H1 (cell line): ENCODE measurements around the gene PPFIA2. TPM values are rescaled to one million over a fixed set of nuclear protein-coding genes. Genes with fewer than 3 reads are reported as not detected.

Experiments
- CTCF ChIA-PET: fragments of 300-600 bp; sonication (Branson Sonifier 250); formaldehyde crosslinking; loops from one replicate; lab custom pipeline; 2021; ENCODE audit not compliant: partially characterized antibody; lab: Charles Lee
- POLR2A ChIA-PET: fragments of 300-600 bp; sonication (Branson Sonifier 250); formaldehyde crosslinking; loops from one replicate; lab custom pipeline; 2021; ENCODE audit warnings: inconsistent platforms; ENCODE audit not compliant: partially characterized antibody; lab: Charles Lee
- DNase-seq, 2 experiments: peaks; one replicate each; pipeline versions ENCODE4 v3.0.0 to v3.0.0-alpha.2; 2010 to 2022; ENCODE audit warnings: low spot score in 2 of 2, low read depth in 1 of 2, mixed read lengths in 1 of 2
- FAIRE-seq: peaks from 2 replicates; lab custom pipeline; 2011; peaks lifted over from hg19 to GRCh38; lab: Jason Lieb, UNC
- H2AFZ ChIP-seq: 2 replicates; pipeline ENCODE4 v1.8.1; 2012; ENCODE audit warnings: low read length, inconsistent platforms
- H2AK5ac ChIP-seq: 2 replicates; pipeline ENCODE4 v1.6.1; 2013; ENCODE audit warnings: low read depth, low read length
- H2BK120ac ChIP-seq: replicated peaks from 2 replicates; pipeline ENCODE3; 2013; ENCODE audit warnings: low read depth, low read length, inconsistent platforms
- H2BK12ac ChIP-seq: 2 replicates; pipeline ENCODE4 v1.6.1; 2013; ENCODE audit warnings: low read depth, low read length
- H2BK15ac ChIP-seq: 2 replicates; pipeline ENCODE4 v1.6.1; 2013; ENCODE audit warnings: low read length
- H2BK20ac ChIP-seq: 2 replicates; pipeline ENCODE4 v1.6.1; 2013; ENCODE audit warnings: low read length
- H2BK5ac ChIP-seq: 2 replicates; pipeline ENCODE4 v1.6.1; 2013; ENCODE audit warnings: low read depth, low read length
- H3K14ac ChIP-seq: 2 replicates; pipeline ENCODE4 v1.6.1; 2013; ENCODE audit warnings: inconsistent platforms; ENCODE audit not compliant: insufficient read length
- H3K18ac ChIP-seq: 2 replicates; pipeline ENCODE4 v1.6.1; 2013; ENCODE audit warnings: low read length; ENCODE audit errors: extremely low read depth
- H3K23ac ChIP-seq: 2 replicates; pipeline ENCODE4 v1.6.1; 2013; ENCODE audit warnings: inconsistent platforms; ENCODE audit not compliant: insufficient read length
- H3K23me2 ChIP-seq: 2 replicates; pipeline ENCODE4 v1.6.1; 2013; ENCODE audit warnings: low read depth, low read length
- H3K27ac ChIP-seq: 2 replicates; pipeline ENCODE4 v1.6.1; 2011; ENCODE audit warnings: low read depth, low read length, inconsistent platforms
- H3K27me3 ChIP-seq, 4 experiments: replicated peaks in 1 of 4; 1 replicate in 1 of 4; 2 replicates in 3 of 4; pipeline versions ENCODE4 v1.6.1 to v1.8.1; 2011 to 2013; ENCODE audit warnings: low read length in 3 of 4, mild to moderate bottlenecking in 3 of 4, inconsistent platforms in 2 of 4, mixed read lengths in 2 of 4, moderate library complexity in 1 of 4; ENCODE audit not compliant: control insufficient read depth in 3 of 4, insufficient read depth in 3 of 4; ENCODE audit errors: extremely low read depth in 1 of 4
- H3K36me3 ChIP-seq, 4 experiments: 2 replicates each; pipeline versions ENCODE4 v1.6.1 to v1.8.1; 2011 to 2013; ENCODE audit warnings: mild to moderate bottlenecking in 4 of 4, low read length in 3 of 4, moderate library complexity in 2 of 4, control low read depth in 1 of 4, inconsistent platforms in 1 of 4; ENCODE audit not compliant: insufficient read depth in 4 of 4, control insufficient read depth in 2 of 4
- H3K4ac ChIP-seq: replicated peaks from 2 replicates; pipeline ENCODE3; 2013; ENCODE audit warnings: low read length, low read depth, mixed read lengths, inconsistent platforms; ENCODE audit not compliant: insufficient read length
- H3K4me1 ChIP-seq, 4 experiments: replicated peaks in 1 of 4; 1 replicate in 1 of 4; 2 replicates in 3 of 4; pipeline versions ENCODE4 v1.6.1 to v1.8.1; 2011 to 2013; ENCODE audit warnings: low read length in 3 of 4, inconsistent platforms in 2 of 4, mixed read lengths in 1 of 4; ENCODE audit not compliant: insufficient read depth in 4 of 4, control insufficient read depth in 3 of 4
- H3K4me2 ChIP-seq, 2 experiments: 2 replicates each; pipeline versions ENCODE4 v1.6.1 to v1.8.1; 2011 to 2013; ENCODE audit warnings: low read depth in 2 of 2, low read length in 2 of 2, control low read depth in 1 of 2, inconsistent platforms in 1 of 2, mild to moderate bottlenecking in 1 of 2; ENCODE audit not compliant: insufficient read depth in 1 of 2
- H3K4me3 ChIP-seq, 4 experiments: fragments of 200-600, 300-600 bp in 1 of 4; sonication (generic), shearing (Covaris generic), sonication (Bioruptor Twin) in 1 of 4; 2 replicates each; pipeline versions ENCODE4 v1.5.1 to v1.8.1; 2011 to 2016; ENCODE audit warnings: low read length in 4 of 4, low read depth in 3 of 4, control low read depth in 2 of 4, inconsistent platforms in 2 of 4, mild to moderate bottlenecking in 2 of 4, mixed read lengths in 1 of 4, moderate library complexity in 1 of 4; ENCODE audit not compliant: insufficient read depth in 2 of 4; ENCODE audit errors: extremely low read depth in 1 of 4
- H3K56ac ChIP-seq: replicated peaks from 2 replicates; pipeline ENCODE3; 2013; ENCODE audit warnings: low read depth, mild to moderate bottlenecking, mixed read lengths, low read length, inconsistent platforms; ENCODE audit not compliant: insufficient read length
- H3K79me1 ChIP-seq: 2 replicates; pipeline ENCODE4 v1.6.1; 2013; ENCODE audit warnings: low read depth, low read length, control low read depth
- H3K79me2 ChIP-seq, 2 experiments: 2 replicates each; pipeline versions ENCODE4 v1.6.1 to v1.8.1; 2012 to 2013; ENCODE audit warnings: low read length in 2 of 2, mild to moderate bottlenecking in 2 of 2, inconsistent platforms in 1 of 2; ENCODE audit not compliant: insufficient read depth in 2 of 2, control insufficient read depth in 1 of 2
- H3K9ac ChIP-seq, 4 experiments: replicated peaks in 1 of 4; 1 replicate in 1 of 4; 2 replicates in 3 of 4; pipeline versions ENCODE4 v1.6.1 to v1.8.1; 2011 to 2013; ENCODE audit warnings: low read depth in 3 of 4, low read length in 3 of 4, control low read depth in 2 of 4, mild to moderate bottlenecking in 2 of 4, moderate library complexity in 2 of 4, inconsistent platforms in 1 of 4; ENCODE audit errors: extremely low read depth in 1 of 4
- H3K9me3 ChIP-seq, 2 experiments: 2 replicates each; pipeline versions ENCODE4 v1.6.1 to v1.8.1; 2012 to 2013; ENCODE audit warnings: mild to moderate bottlenecking in 2 of 2, moderate library complexity in 2 of 2, control low read depth in 1 of 2, inconsistent platforms in 1 of 2, low read depth in 1 of 2, low read length in 1 of 2, mixed read lengths in 1 of 2; ENCODE audit not compliant: insufficient read depth in 2 of 2
- H4K20me1 ChIP-seq, 2 experiments: replicated peaks in 1 of 2; 2 replicates each; pipeline versions ENCODE3 to v1.8.1; 2011 to 2013; ENCODE audit warnings: inconsistent platforms in 2 of 2, low read length in 2 of 2, mild to moderate bottlenecking in 1 of 2; ENCODE audit not compliant: insufficient read depth in 2 of 2, control insufficient read depth in 1 of 2
- H4K5ac ChIP-seq: 2 replicates; pipeline ENCODE4 v1.6.1; 2013; ENCODE audit warnings: low read length, low read depth, mixed read lengths, inconsistent platforms; ENCODE audit not compliant: insufficient read length
- H4K8ac ChIP-seq: 2 replicates; pipeline ENCODE4 v1.8.0; 2013; ENCODE audit warnings: mild to moderate bottlenecking, moderate library complexity, low read length, inconsistent platforms; ENCODE audit not compliant: insufficient read depth; ENCODE audit errors: extremely low read depth
- H4K91ac ChIP-seq: replicated peaks from 2 replicates; pipeline ENCODE3; 2013; ENCODE audit warnings: low read length, mixed read lengths, inconsistent platforms; ENCODE audit not compliant: insufficient read length
- ATF2 ChIP-seq: IDR thresholded peaks from 2 replicates; pipeline ENCODE4 v1.6.1; 2012; ENCODE audit warnings: low read length, inconsistent platforms
- CTCF ChIP-seq, 3 experiments: IDR thresholded peaks; 1 replicate in 2 of 3; 2 replicates in 1 of 3; pipeline versions ENCODE4 v1.5.1 to v1.6.1; 2011; ENCODE audit warnings: low read length in 3 of 3, mild to moderate bottlenecking in 3 of 3, inconsistent platforms in 2 of 3, low read depth in 1 of 3, moderate library complexity in 1 of 3; ENCODE audit not compliant: insufficient read depth in 1 of 3; ENCODE audit errors: control extremely low read depth in 1 of 3
- FOSL1 ChIP-seq: IDR thresholded peaks from 2 replicates; pipeline ENCODE4 v1.6.1; 2011; ENCODE audit warnings: mild to moderate bottlenecking, low read depth, low read length, moderate library complexity; ENCODE audit not compliant: insufficient read depth
- GABPA ChIP-seq: IDR thresholded peaks from 2 replicates; pipeline ENCODE4 v1.6.1; 2011; ENCODE audit warnings: mild to moderate bottlenecking, low read length, moderate library complexity, borderline replicate concordance; ENCODE audit not compliant: insufficient read depth
- JUN ChIP-seq: IDR thresholded peaks from 2 replicates; pipeline ENCODE4 v1.6.1; 2011; ENCODE audit warnings: low read depth, mild to moderate bottlenecking, improper control_type of control experiment, low read length
- RFX5 ChIP-seq: IDR thresholded peaks from 2 replicates; pipeline ENCODE4 v1.6.1; 2011; ENCODE audit warnings: low read depth, low read length, improper control_type of control experiment, borderline replicate concordance
- RNF2 ChIP-seq: fragments of 200-900, 300-1000 bp; sonication (generic); IDR thresholded peaks from 2 replicates; pipeline ENCODE4 v1.7.1; 2016; ENCODE audit warnings: borderline replicate concordance, low read depth, mild to moderate bottlenecking, antibody characterized with exemption, low read length; ENCODE audit not compliant: poor library complexity, severe bottlenecking; ENCODE audit errors: missing control alignments
- SP1 ChIP-seq: IDR thresholded peaks from 2 replicates; pipeline ENCODE4 v1.6.1; 2011; ENCODE audit warnings: low read depth, low read length
- TAF7 ChIP-seq: optimal IDR thresholded peaks from 2 replicates; pipeline ENCODE3; 2011; ENCODE audit warnings: low read depth, mild to moderate bottlenecking, inconsistent platforms, low read length, moderate library complexity, borderline replicate concordance
- WGBS, 2 experiments: shearing (Covaris generic) in 1 of 2; methylation state at CpG; one replicate each; pipeline versions ENCODE4 v1.1.6 to v1.1.7; 2013 to 2015; ENCODE audit warnings: low lambda C conversion rate in 2 of 2, mixed read lengths in 2 of 2, inconsistent platforms in 1 of 2, low coverage in 1 of 2, missing lambda C conversion rate in 1 of 2; ENCODE audit not compliant: insufficient replicate concordance in 2 of 2, insufficient coverage in 1 of 2, insufficient read length in 1 of 2; ENCODE audit errors: extremely low coverage in 1 of 2, missing lambda C conversion rate in 1 of 2; 5-methylcytosine and 5-hydroxymethylcytosine counted together
- polyA plus RNA-seq, 7 experiments: library from polyadenylated mRNA; depleted of rRNA in 3 of 7; stranded (reverse) in 5 of 7; unstranded in 2 of 7; fragments of >200 nt in 5 of 7; fragments of 200-250 nt in 2 of 7; gene quantifications; 1 replicate in 5 of 7; 2 replicates in 1 of 7; 4 replicates in 1 of 7; pipeline versions ENCODE4 v1.2.1 to v1.2.3, GENCODE V29; 2011 to 2013; ENCODE audit warnings: missing spikeins in 2 of 7, mixed read lengths in 2 of 7
- total RNA-seq: library from RNA; stranded (reverse); fragmentation: NEBNext Ultra II Directional; extraction: Animal tissue kit (Norgen Biotek cat#: 25700); gene quantifications from 2 replicates; pipeline ENCODE4 v1.2.1, GENCODE V29; 2021

The PPFIA2 gene
- total and polyA plus RNA-seq, 2 of the 8 experiments (the other 6 are each of a cell fraction or from before 2014, with no cell fraction given), result 1.2 to 1.8 TPM

GRCh38 chr12:81340910-81341309 lies 418.2 kb downstream of the PPFIA2 start:
- no peak overlapping the region for H4K91ac ChIP-seq
- no peak overlapping the region for H3K56ac ChIP-seq
- no peak overlapping the region for H3K9ac ChIP-seq
- H3K18ac ChIP-seq, result no peak overlapping the region
- H4K5ac ChIP-seq, result no peak overlapping the region
- H2AK5ac ChIP-seq, result no peak overlapping the region
- H2BK5ac ChIP-seq, result no peak overlapping the region
- CTCF ChIA-PET, result interaction anchor here (0.8 to 1.4 kb wide), 2 partner anchors 12 to 55 kb away, joined by 3 to 4 read pairs; no protein-coding TSS in a partner anchor
- no peak overlapping the region for H2BK12ac ChIP-seq
- no peak overlapping the region for H4K8ac ChIP-seq
- no peak overlapping the region for H3K27ac ChIP-seq
- no peaks in the 10 kb centered on the region for H3K27me3 ChIP-seq
- no peak overlapping the region for H2AFZ ChIP-seq
- no peak overlapping the region for H2BK15ac ChIP-seq
- POLR2A ChIA-PET, result no interaction called here
- H3K36me3 ChIP-seq, result no peaks in the 10 kb centered on the region
- 83% methylated on average over 5 of the region's 5 CpGs; no CpG with 5 or more reads in 1 of the 2 experiments for WGBS, 2 experiments
- H3K79me1 ChIP-seq, result no peaks in the 10 kb centered on the region
- no peaks in the 10 kb centered on the region for H3K79me2 ChIP-seq
- H3K4me3 ChIP-seq, result no peak overlapping the region
- H2BK120ac ChIP-seq, result no peak overlapping the region
- no peaks in the 10 kb centered on the region for H3K23me2 ChIP-seq
- H4K20me1 ChIP-seq, result no peaks in the 10 kb centered on the region
- H3K9me3 ChIP-seq, result no peaks in the 10 kb centered on the region
- no peak overlapping the region for H3K14ac ChIP-seq
- no peaks in the 10 kb centered on the region for H3K4me1 ChIP-seq
- no peak for FAIRE-seq
- H3K4me2 ChIP-seq, result no peak overlapping the region
- no peak for DNase-seq
- no peak overlapping the region for H3K4ac ChIP-seq
- H3K23ac ChIP-seq, result no peak overlapping the region
- H2BK20ac ChIP-seq, result no peak overlapping the region
- TF ChIP-seq SP1 (no peak), RFX5 (no peak), CTCF (IDR thresholded peaks at IDR 0.05; ENCODE audit: control extremely low read depth in 1 of 3, insufficient read depth in 1 of 3, low read depth in 1 of 3, low read length in 3 of 3) (no peak), ATF2 (no peak), RNF2 (no peak), GABPA (no peak), JUN (no peak), TAF7 (no peak), FOSL1 (no peak)
